GM19438 (cell line): Measurements from ENCODE around the gene EXOSC2.

Experiments used
- ATAC-seq: cut with Tn5 transposase; IDR thresholded peaks from one replicate; pipeline ENCODE4 v1.9.1; 2021; ENCODE audit warnings: low read depth; ENCODE audit not compliant: unreplicated experiment

EXOSC2 gene

GRCh38 chr9:130696139-130696650, 2.6 kb downstream of the EXOSC2 start:
- ATAC-seq, result no peak

GRCh38 chr9:130696996-130697395, 3.4 kb downstream of the EXOSC2 start:
- ATAC-seq, result no peak

- no peak for ATAC-seq
Observed at GRCh38 chr9:130698514-130698913, 4.9 kb downstream of the EXOSC2 start.

- ATAC-seq, result no peak
Observed at GRCh38 chr9:130699047-130699446, 5.5 kb downstream of the EXOSC2 start.

GRCh38 chr9:130701059-130702022, 7.8 kb downstream of the EXOSC2 start:
- ATAC-seq, result no peak

- ATAC-seq, result no peak
Observed at GRCh38 chr9:130703501-130703900, 9.9 kb downstream of the EXOSC2 start.

GRCh38 chr9:130707225-130707976, 13.8 kb downstream of the EXOSC2 start:
- no peak for ATAC-seq

GRCh38 chr9:130710822-130711352, 17.3 kb downstream of the EXOSC2 start:
- no peak for ATAC-seq

GRCh38 chr9:130711469-130711868, 17.9 kb downstream of the EXOSC2 start:
- ATAC-seq, result no peak

- ATAC-seq, result peak; percentile 96
Observed at GRCh38 chr9:130712564-130713285, 19.1 kb downstream of the EXOSC2 start.

GRCh38 chr9:130713286-130713960, 19.8 kb downstream of the EXOSC2 start:
- no peak for ATAC-seq

- no peak for ATAC-seq
Observed at GRCh38 chr9:130714586-130715110, 21.1 kb downstream of the EXOSC2 start.

- ATAC-seq, result no peak
Observed at GRCh38 chr9:130715270-130715669, 21.7 kb downstream of the EXOSC2 start.

- ATAC-seq, result no peak
Observed at GRCh38 chr9:130718562-130718961, 25.0 kb downstream of the EXOSC2 start.

GRCh38 chr9:130720762-130721161, 27.2 kb downstream of the EXOSC2 start:
- no peak for ATAC-seq

GRCh38 chr9:130728721-130729120, 35.1 kb downstream of the EXOSC2 start:
- ATAC-seq, result no peak

- no peak for ATAC-seq
Observed at GRCh38 chr9:130729145-130729544, 35.6 kb downstream of the EXOSC2 start.

- ATAC-seq, result no peak
Observed at GRCh38 chr9:130731355-130731754, 37.8 kb downstream of the EXOSC2 start.

GRCh38 chr9:130732136-130732535, 38.6 kb downstream of the EXOSC2 start:
- no peak for ATAC-seq

GRCh38 chr9:130732793-130733221, 39.2 kb downstream of the EXOSC2 start:
- no peak for ATAC-seq
